CD4-positive, CD25-positive, alpha-beta regulatory T cell (primary cell): ENCODE data around the gene RTN4RL1. TPM values are rescaled to one million over a fixed set of nuclear protein-coding genes. Genes with fewer than 3 reads are reported as not detected.
A peak's percentile ranks its signal among the peaks of the same experiment; 100 is the strongest.

Experiments
- ATAC-seq, 2 donors: fragments of 150-1000 bp; cut with Tn5 transposase; one replicate each; pipeline ENCODE4 v1.10.0; 2021; ENCODE audit warnings: low read depth in 2 of 2, moderate number of reproducible peaks in 2 of 2, moderate library complexity in 1 of 2
- DNase-seq, 3 donors: peaks; one replicate each; pipeline versions ENCODE4 v3.0.0 to v3.0.0-alpha.2; 2012 to 2022; ENCODE audit warnings: mixed read lengths in 1 of 3
- H3K27ac ChIP-seq: one replicate; pipeline ENCODE4 v1.7.0; 2013; ENCODE audit warnings: mild to moderate bottlenecking, low read length; ENCODE audit not compliant: insufficient read depth, poor library complexity, severe bottlenecking
- H3K27me3 ChIP-seq: one replicate; pipeline ENCODE4 v1.7.0; 2013; ENCODE audit warnings: low read length; ENCODE audit not compliant: control insufficient read depth, insufficient read depth
- H3K36me3 ChIP-seq: one replicate; pipeline ENCODE4 v1.7.0; 2013; ENCODE audit warnings: mild to moderate bottlenecking, low read length, moderate library complexity; ENCODE audit not compliant: control insufficient read depth, insufficient read depth
- H3K4me1 ChIP-seq: 2 replicates; pipeline ENCODE4 v1.7.0; 2013; ENCODE audit warnings: mild to moderate bottlenecking, low read length; ENCODE audit not compliant: insufficient read depth, control insufficient read depth, poor library complexity, severe bottlenecking
- H3K4me3 ChIP-seq: one replicate; pipeline ENCODE4 v1.7.0; 2013; ENCODE audit warnings: low read depth, mild to moderate bottlenecking, low read length, moderate library complexity
- H3K9me3 ChIP-seq, 2 experiments: 1 replicate in 1 of 2; 2 replicates in 1 of 2; pipeline ENCODE4 v1.7.0; 2013; ENCODE audit warnings: low read length in 2 of 2, mild to moderate bottlenecking in 1 of 2, moderate library complexity in 1 of 2; ENCODE audit not compliant: control insufficient read depth in 2 of 2
- H3K27ac Mint-ChIP-seq, 3 donors: one replicate each; pipeline ENCODE4 v1.8.0; 2020 to 2022; ENCODE audit warnings: mild to moderate bottlenecking in 3 of 3, mixed read lengths in 3 of 3, moderate library complexity in 2 of 3
- H3K27me3 Mint-ChIP-seq: one replicate; pipeline ENCODE4 v1.8.0; 2022; ENCODE audit warnings: mild to moderate bottlenecking, mixed read lengths
- H3K36me3 Mint-ChIP-seq: one replicate; pipeline ENCODE4 v1.8.0; 2020; ENCODE audit warnings: mixed read lengths
- H3K4me1 Mint-ChIP-seq, 4 donors: one replicate each; pipeline ENCODE4 v1.8.0; 2020 to 2022; ENCODE audit warnings: mixed read lengths in 4 of 4, mild to moderate bottlenecking in 1 of 4
- H3K4me3 Mint-ChIP-seq, 4 donors: one replicate each; pipeline ENCODE4 v1.8.0; 2020 to 2022; ENCODE audit warnings: mild to moderate bottlenecking in 4 of 4, mixed read lengths in 4 of 4, moderate library complexity in 3 of 4
- H3K9me3 Mint-ChIP-seq, 7 donors: one replicate each; pipeline ENCODE4 v1.8.0; 2020 to 2022; ENCODE audit warnings: mixed read lengths in 7 of 7, mild to moderate bottlenecking in 3 of 7, moderate library complexity in 2 of 7
- polyA plus RNA-seq, 4 donors: library from polyadenylated mRNA; unstranded; fragments of 300-500 nt; fragmentation: Illumina TruSeq; gene quantifications; one replicate each; pipeline ENCODE4 v1.2.3, GENCODE V29; 2021
- total RNA-seq: library from RNA; stranded (reverse); gene quantifications from one replicate; pipeline ENCODE4 v1.2.3, GENCODE V29; 2022

Gene RTN4RL1
- total and polyA plus RNA-seq, 5 donors from 2014 or later: 0.14 to 0.35 (median 0.28) TPM; not detected in 2

DNA sequence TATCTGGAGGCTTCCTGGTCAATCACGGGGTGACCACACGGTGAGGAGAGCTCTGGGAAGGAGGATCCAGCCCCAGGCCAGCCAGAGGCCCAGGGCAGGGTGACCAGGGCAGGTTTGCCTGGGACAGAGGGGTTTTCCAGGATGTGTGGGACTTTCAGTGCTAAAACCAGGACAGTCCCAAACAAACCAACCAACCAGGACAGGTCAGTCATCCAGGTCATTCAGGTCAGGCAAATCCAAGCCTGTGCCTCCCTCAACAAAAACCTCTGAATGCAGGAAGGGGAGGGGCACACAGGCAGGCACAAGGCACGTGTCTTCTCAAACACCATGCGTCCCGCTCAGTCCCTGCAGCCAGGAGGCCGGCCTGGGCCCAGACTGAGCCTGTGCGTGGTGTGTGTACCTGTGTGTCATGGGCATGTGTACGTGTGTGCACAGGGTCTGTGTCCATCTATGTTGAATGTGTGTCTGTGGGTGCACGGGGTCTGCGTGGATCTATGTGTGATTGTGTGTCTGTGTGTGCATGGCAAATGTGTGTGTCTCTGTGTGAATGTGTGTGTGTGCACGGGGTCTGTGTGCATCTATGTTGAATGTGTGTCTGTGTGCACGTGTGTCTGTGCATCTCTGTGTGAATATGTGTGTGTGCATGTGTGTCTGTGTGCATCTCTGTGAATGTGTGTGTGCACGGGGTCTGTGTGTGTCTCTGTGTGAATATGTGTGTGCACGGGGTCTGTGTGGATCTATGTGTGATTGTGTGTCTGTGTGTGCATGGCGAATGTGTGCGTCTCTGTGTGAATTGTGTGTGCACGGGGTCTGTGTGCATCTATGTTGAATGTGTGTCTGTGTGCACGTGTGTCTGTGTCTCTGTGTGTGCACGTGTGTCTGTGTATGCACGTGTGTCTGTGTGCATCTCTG, 78.9 kb downstream of the RTN4RL1 start:
- H3K4me1 Mint-ChIP-seq: no peaks in the 10 kb centered on the region
- H3K9me3 Mint-ChIP-seq: peaks cover 0 to 1% (median 0%) of the 10 kb centered on the region in 7 donors
- no peak overlapping the region for H3K4me3 ChIP-seq
- H3K4me3 Mint-ChIP-seq: no peak overlapping the region
- no peaks in the 10 kb centered on the region for H3K36me3 ChIP-seq
- H3K27me3 Mint-ChIP-seq: no peaks in the 10 kb centered on the region
- peak overlapping the region in 2 of 3 donors; percentile 31 to 74 for H3K27ac Mint-ChIP-seq
- no peaks in the 10 kb centered on the region for H3K4me1 ChIP-seq
- no peaks in the 10 kb centered on the region for H3K36me3 Mint-ChIP-seq
- no peak for ATAC-seq
- no peak overlapping the region for H3K27ac ChIP-seq
- no peak for DNase-seq
- H3K27me3 ChIP-seq: no peaks in the 10 kb centered on the region
- H3K9me3 ChIP-seq: no peaks in the 10 kb centered on the region

DNA sequence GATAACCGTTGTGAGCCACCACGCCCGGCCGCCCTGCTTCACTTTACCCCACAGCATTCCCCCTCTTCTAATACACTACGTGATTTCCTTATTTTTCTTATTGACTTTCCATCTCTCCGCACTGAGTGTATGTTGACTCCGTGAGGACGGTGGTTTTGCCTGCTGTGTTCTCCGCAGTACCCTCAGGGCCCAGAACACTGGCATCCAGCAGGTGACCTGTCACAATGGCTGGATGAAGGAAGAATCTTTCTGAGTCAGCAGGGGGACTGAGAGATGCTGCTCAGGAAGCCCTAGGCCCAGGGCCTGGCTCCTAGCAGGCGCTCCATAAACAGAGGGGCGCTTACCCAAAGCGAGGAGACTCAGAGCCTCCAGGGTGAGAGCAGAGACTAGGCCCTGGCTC, 79.5 kb downstream of the RTN4RL1 start:
- Mint-ChIP-seq H3K36me3 (no peaks in the 10 kb centered on the region), H3K27ac (peak overlapping the region in 1 of 3 donors; percentile 74), H3K9me3 (peaks cover 0 to 1% (median 0%) of the 10 kb centered on the region in 7 donors), H3K27me3 (no peaks in the 10 kb centered on the region), H3K4me1 (no peaks in the 10 kb centered on the region), H3K4me3 (no peak overlapping the region)
- Histone ChIP-seq H3K4me3 (no peak overlapping the region), H3K9me3 (no peaks in the 10 kb centered on the region), H3K27ac (no peak overlapping the region), H3K36me3 (no peaks in the 10 kb centered on the region), H3K27me3 (no peaks in the 10 kb centered on the region), H3K4me1 (no peaks in the 10 kb centered on the region)
- DNase-seq: no peak
- no peak for ATAC-seq

DNA sequence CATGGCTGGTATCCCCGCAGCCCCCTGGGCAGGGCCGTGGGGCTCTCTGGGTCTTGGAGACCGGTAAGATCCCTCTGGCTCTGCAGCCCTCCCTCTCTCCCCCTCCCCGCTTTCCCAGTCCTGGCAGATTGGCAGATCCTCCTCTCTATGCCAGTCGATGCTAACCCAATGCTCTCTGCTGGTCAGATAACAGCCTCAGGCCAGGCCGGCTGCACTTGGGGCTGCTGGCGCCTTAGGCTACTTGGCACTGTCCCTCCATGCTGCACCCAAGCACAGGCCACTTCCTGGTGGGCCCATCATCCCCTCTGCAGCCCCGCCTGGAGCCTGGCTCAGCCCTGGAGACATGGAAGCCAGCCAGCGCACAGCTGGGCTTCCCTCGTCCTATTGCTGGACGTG, 81.7 kb downstream of the RTN4RL1 start:
- no peak for ATAC-seq
- no peaks in the 10 kb centered on the region for H3K36me3 ChIP-seq
- H3K4me1 ChIP-seq: no peaks in the 10 kb centered on the region
- no peak overlapping the region for H3K27ac ChIP-seq
- DNase-seq: no peak
- Mint-ChIP-seq H3K4me3 (no peak overlapping the region), H3K36me3 (no peaks in the 10 kb centered on the region), H3K9me3 (peaks cover 0 to 1% (median 0%) of the 10 kb centered on the region in 7 donors), H3K27ac (no peak overlapping the region), H3K4me1 (no peaks in the 10 kb centered on the region), H3K27me3 (no peaks in the 10 kb centered on the region)
- no peaks in the 10 kb centered on the region for H3K9me3 ChIP-seq
- H3K27me3 ChIP-seq: no peaks in the 10 kb centered on the region
- H3K4me3 ChIP-seq: no peak overlapping the region

DNA sequence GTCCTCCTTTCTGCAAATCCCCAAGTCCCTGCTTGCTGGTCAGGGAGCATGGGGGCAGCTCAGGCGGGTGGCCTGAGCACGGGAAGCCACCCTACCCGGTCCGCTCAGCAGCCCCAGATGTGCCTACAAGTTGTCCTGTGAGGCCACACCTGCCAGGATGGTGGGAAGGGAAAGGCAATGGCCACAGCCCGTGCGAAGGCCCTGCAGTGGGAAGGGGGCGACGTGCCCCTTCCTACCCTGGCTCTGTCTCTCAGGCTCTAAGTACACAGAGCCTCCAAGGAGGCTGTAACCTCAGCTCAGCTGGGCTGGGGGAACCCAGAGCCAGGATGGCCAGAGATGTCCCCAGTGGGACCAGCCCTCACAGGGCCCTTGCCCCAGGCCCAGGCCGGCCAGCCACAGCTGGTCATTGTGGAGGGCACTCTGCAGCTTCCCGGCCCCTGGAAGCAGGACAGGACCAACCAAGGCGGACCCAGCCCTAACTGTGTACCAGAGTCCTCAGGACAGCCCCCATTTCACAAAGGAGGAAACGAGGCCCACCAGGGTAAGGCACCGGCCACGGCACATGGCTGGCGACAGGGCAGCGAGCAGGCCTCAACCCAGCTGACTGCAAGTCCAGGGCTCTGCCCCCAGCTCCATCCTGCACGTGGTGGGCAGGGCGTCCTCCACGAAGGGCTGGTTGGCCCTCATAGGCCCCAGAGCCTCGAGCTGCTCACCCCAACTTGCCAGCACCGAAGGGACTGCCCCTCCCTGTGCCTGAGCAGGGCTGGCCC, 82.3 kb downstream of the RTN4RL1 start:
- Mint-ChIP-seq H3K9me3 (peaks cover 0 to 1% (median 0%) of the 10 kb centered on the region in 7 donors), H3K36me3 (no peaks in the 10 kb centered on the region), H3K27ac (no peak overlapping the region), H3K27me3 (no peaks in the 10 kb centered on the region), H3K4me1 (no peaks in the 10 kb centered on the region), H3K4me3 (no peak overlapping the region)
- no peaks in the 10 kb centered on the region for H3K4me1 ChIP-seq
- no peaks in the 10 kb centered on the region for H3K9me3 ChIP-seq
- no peak overlapping the region for H3K27ac ChIP-seq
- DNase-seq: no peak
- no peak for ATAC-seq
- no peak overlapping the region for H3K4me3 ChIP-seq
- no peaks in the 10 kb centered on the region for H3K27me3 ChIP-seq
- no peaks in the 10 kb centered on the region for H3K36me3 ChIP-seq

DNA sequence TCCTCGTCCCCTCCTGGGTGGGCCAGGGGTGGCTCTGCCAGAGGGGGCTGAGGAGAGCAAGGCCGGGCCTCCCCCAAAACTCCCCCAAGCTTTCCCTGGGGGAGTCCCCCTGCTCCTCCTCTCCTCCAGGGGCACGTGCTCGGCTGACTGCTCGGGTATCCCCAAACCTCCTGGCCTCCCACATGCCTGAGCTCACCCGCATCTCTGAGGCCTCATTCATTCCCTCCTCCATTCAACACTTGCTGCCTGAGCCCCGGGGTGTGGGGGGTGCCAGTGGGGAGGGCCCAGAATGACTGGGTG, 83.1 kb downstream of the RTN4RL1 start:
- no peaks in the 10 kb centered on the region for H3K27me3 Mint-ChIP-seq
- H3K4me1 Mint-ChIP-seq: no peaks in the 10 kb centered on the region
- H3K27ac Mint-ChIP-seq: no peak overlapping the region
- no peak overlapping the region for H3K4me3 ChIP-seq
- H3K36me3 Mint-ChIP-seq: no peaks in the 10 kb centered on the region
- H3K27me3 ChIP-seq: no peaks in the 10 kb centered on the region
- no peaks in the 10 kb centered on the region for H3K36me3 ChIP-seq
- no peak overlapping the region for H3K4me3 Mint-ChIP-seq
- no peak for DNase-seq
- no peak for ATAC-seq
- H3K27ac ChIP-seq: no peak overlapping the region
- H3K9me3 ChIP-seq: no peaks in the 10 kb centered on the region
- no peaks in the 10 kb centered on the region for H3K4me1 ChIP-seq
- peaks cover 0 to 1% (median 0%) of the 10 kb centered on the region in 7 donors for H3K9me3 Mint-ChIP-seq

DNA sequence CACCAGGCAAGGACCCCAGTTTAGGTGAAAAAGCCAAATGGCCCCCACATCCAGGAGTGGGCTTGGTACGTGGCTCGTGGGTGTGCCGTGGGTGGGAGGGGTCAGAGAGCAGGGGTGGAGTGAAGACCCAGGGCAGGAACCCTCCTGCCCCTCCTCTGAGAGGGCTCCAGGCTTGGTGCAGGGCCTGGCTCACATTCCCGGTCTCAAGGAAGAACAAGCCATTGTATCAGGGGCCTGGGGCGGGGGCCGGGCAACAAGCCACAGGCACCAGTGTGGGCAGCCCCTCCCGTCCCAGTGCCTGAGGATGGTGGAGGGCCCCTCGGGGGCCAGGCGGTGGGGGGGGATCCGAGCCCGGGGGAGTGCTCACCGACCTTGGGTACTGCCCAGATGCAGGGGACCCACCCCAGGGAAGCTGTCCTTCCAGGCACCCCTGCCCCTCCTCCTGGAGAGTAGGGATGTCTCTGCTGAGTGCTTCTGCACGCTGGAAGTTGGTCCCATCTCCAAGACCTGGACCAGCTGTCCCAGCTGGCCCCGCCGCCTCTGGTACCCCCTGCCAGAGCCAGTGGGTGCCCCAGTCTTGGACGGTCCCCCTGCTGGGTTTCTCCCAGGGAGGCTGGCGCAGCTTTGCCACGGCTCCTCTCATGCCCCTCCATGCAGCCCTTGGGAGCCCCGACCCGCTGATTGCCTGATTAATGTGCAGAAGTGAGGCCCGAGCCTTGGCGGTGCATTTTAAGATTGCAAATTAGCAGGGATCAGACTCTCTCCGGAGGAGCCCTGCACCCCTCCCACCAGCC, 83.7 kb downstream of the RTN4RL1 start:
- ATAC-seq: no peak
- Mint-ChIP-seq H3K4me3 (no peak overlapping the region), H3K9me3 (peaks cover 0 to 1% (median 0%) of the 10 kb centered on the region in 7 donors), H3K27ac (no peak overlapping the region), H3K27me3 (no peaks in the 10 kb centered on the region), H3K4me1 (no peaks in the 10 kb centered on the region), H3K36me3 (no peaks in the 10 kb centered on the region)
- Histone ChIP-seq H3K4me3 (no peak overlapping the region), H3K36me3 (no peaks in the 10 kb centered on the region), H3K4me1 (no peaks in the 10 kb centered on the region), H3K9me3 (no peaks in the 10 kb centered on the region), H3K27me3 (no peaks in the 10 kb centered on the region), H3K27ac (no peak overlapping the region)
- no peak for DNase-seq

DNA sequence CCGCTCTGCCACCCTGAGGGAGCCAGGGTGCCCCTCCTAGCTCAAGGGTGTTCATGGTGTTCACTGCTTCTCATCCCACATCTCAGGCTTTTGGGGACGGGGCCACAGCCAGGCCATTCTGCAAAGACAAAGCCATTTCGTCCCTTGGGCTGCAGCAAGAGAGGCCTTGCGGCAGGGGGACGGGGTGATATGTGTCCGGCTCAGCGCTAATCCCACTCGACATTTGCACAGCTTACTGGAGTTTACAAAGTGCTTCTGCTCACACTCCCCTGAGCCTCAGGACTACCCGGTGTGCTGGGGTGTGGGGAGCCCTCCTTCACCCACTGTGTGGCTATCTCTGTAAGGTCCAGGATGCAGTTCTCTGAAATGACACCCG, 84.3 kb downstream of the RTN4RL1 start:
- Histone ChIP-seq H3K36me3 (no peaks in the 10 kb centered on the region), H3K4me1 (no peaks in the 10 kb centered on the region)
- H3K9me3 Mint-ChIP-seq: no peaks in the 10 kb centered on the region

More for the DNA sequence above, 84.3 kb downstream of the RTN4RL1 start:
- Mint-ChIP-seq H3K36me3 (no peaks in the 10 kb centered on the region), H3K4me3 (no peak overlapping the region), H3K27me3 (no peaks in the 10 kb centered on the region), H3K27ac (no peak overlapping the region), H3K4me1 (no peaks in the 10 kb centered on the region)
- Histone ChIP-seq H3K27ac (no peak overlapping the region), H3K27me3 (no peaks in the 10 kb centered on the region), H3K9me3 (no peaks in the 10 kb centered on the region), H3K4me3 (no peak overlapping the region)
- no peak for ATAC-seq
- no peak for DNase-seq
